Smooth muscle cell (in vitro differentiated cells): ENCODE measurements around the gene MICAL3. TPM values are rescaled to one million over a fixed set of nuclear protein-coding genes. Genes with fewer than 3 reads are reported as not detected.
A peak's percentile ranks its signal among the peaks of the same experiment; 100 is the strongest.

ENCODE experiments used
- DNase-seq: peaks from one replicate; lab custom pipeline; 2025; ENCODE audit not compliant: unreplicated experiment; lab: John Stamatoyannopoulos, UW
- H2AFZ ChIP-seq: fragments of 200-600 bp; sonication (generic); 2 replicates; pipeline ENCODE4 v1.6.0; 2016; ENCODE audit warnings: antibody characterized with exemption, low read depth, mild to moderate bottlenecking
- H3F3A ChIP-seq: fragments of 200-600 bp; sonication (generic); 2 replicates; pipeline ENCODE4 v1.6.0; 2017; ENCODE audit warnings: antibody characterized with exemption, low read depth
- H3K27ac ChIP-seq: fragments of 200-600 bp; sonication (generic); 2 replicates; pipeline ENCODE4 v1.5.1; 2016; ENCODE audit warnings: low read depth, mild to moderate bottlenecking
- H3K27me3 ChIP-seq: fragments of 200-600 bp; sonication (generic); 2 replicates; pipeline ENCODE4 v1.6.1; 2016; ENCODE audit warnings: low read depth, mild to moderate bottlenecking
- H3K36me3 ChIP-seq: fragments of 200-600 bp; sonication (generic); 2 replicates; pipeline ENCODE4 v1.5.1; 2016; ENCODE audit warnings: low read depth
- H3K4me1 ChIP-seq: fragments of 200-600 bp; sonication (generic); 2 replicates; pipeline ENCODE4 v1.5.1; 2016; ENCODE audit warnings: low read depth
- H3K4me2 ChIP-seq: fragments of 200-600 bp; sonication (generic); 2 replicates; pipeline ENCODE4 v1.6.0; 2016; ENCODE audit warnings: mild to moderate bottlenecking
- H3K4me3 ChIP-seq: fragments of 200-600 bp; sonication (generic); 2 replicates; pipeline ENCODE4 v1.5.1; 2016; ENCODE audit warnings: mild to moderate bottlenecking
- H3K79me2 ChIP-seq: fragments of 200-600 bp; sonication (generic); 2 replicates; pipeline ENCODE4 v1.6.0; 2016; ENCODE audit warnings: low read depth, mild to moderate bottlenecking
- H3K9ac ChIP-seq: fragments of 200-600 bp; sonication (generic); 2 replicates; pipeline ENCODE4 v1.6.0; 2016; ENCODE audit warnings: low read depth
- H3K9me3 ChIP-seq: fragments of 200-600 bp; sonication (generic); replicated peaks from 2 replicates; pipeline ENCODE4 v1.5.1; 2016; ENCODE audit warnings: low read depth
- H4K20me1 ChIP-seq: fragments of 200-600 bp; sonication (generic); 2 replicates; pipeline ENCODE4 v1.6.0; 2016; ENCODE audit warnings: low read depth
- CTCF ChIP-seq: fragments of 200-600 bp; sonication (generic); IDR thresholded peaks from 2 replicates; pipeline ENCODE4 v1.5.1; 2017; ENCODE audit warnings: borderline replicate concordance, mild to moderate bottlenecking, antibody characterized with exemption; ENCODE audit not compliant: insufficient read depth, poor library complexity, severe bottlenecking
- WGBS: methylation state at CpG from one replicate; pipeline ENCODE4 v1.1.7; 2016; ENCODE audit warnings: low lambda C conversion rate; 5-methylcytosine and 5-hydroxymethylcytosine counted together
- polyA plus RNA-seq: library from polyadenylated mRNA; unstranded; fragments of >200 nt; fragmentation: Nextera tagmentation; extraction: Ambion mirVana; gene quantifications from 2 replicates; pipeline ENCODE4 v1.2.1, GENCODE V29; 2016
- total RNA-seq: library from RNA; depleted of rRNA; stranded (reverse); fragments of >200 nt; gene quantifications from 2 replicates; pipeline ENCODE4 v1.2.3, GENCODE V29; 2014

The MICAL3 gene
- total and polyA plus RNA-seq, 2 experiments from 2014 or later = 3.1 to 28.6 TPM

DNA sequence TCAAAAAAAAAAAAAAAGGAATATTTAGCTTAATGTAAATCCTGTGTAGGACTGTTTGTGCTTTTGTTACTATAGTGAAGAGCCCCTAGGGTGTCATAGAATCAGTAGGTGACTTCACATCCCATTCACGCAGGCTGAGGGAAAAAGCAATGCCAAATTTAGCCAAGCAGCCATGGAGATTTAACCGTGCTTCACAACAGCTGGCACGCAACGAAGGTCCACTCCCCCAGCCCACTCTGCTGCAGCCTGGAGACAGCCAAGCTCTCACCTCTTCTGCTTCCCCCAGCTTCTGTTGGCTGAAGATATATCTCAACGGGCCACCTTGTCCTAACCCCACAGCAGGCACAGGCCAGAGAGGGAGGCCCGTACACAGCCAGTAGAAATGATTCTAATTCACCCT is 171.3 kb downstream of the MICAL3 start:
- H3K4me1 ChIP-seq = no peaks in the 10 kb centered on the region
- TF ChIP-seq CTCF = no peak
- H3K4me2 ChIP-seq = no peak overlapping the region
- H3K79me2 ChIP-seq = no peaks in the 10 kb centered on the region
- no peaks in the 10 kb centered on the region for H3K36me3 ChIP-seq
- no peak overlapping the region for H2AFZ ChIP-seq
- H3K27ac ChIP-seq = no peak overlapping the region
- H3K9ac ChIP-seq = no peak overlapping the region
- no peaks in the 10 kb centered on the region for H3K9me3 ChIP-seq
- H4K20me1 ChIP-seq = no peaks in the 10 kb centered on the region
- no peaks in the 10 kb centered on the region for H3K27me3 ChIP-seq
- DNase-seq = no peak
- H3F3A ChIP-seq = no peaks in the 10 kb centered on the region
- 96% methylated on average over 6 of the region's 6 CpGs for WGBS
- H3K4me3 ChIP-seq = no peak overlapping the region

DNA sequence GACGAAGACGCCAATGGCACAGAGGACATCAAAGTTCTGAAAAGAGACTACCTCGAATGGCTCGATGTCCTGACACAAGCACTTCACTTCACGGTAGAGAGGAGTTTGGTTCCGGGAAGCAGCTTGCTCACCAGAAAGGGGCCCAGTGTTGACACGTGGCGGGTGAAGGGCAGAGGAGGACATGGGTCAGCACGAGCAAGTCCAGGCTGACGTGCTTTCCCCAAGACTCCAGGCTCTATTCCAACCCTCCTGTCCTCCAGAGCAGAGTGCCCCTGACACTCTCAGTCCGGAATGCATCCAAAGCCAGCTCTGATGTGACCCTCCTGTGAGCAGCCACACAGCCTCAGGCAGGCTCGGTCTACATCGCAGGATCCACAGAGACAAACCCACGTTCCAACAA is 172.6 kb downstream of the MICAL3 start:
- no peak for TF ChIP-seq CTCF

DNA sequence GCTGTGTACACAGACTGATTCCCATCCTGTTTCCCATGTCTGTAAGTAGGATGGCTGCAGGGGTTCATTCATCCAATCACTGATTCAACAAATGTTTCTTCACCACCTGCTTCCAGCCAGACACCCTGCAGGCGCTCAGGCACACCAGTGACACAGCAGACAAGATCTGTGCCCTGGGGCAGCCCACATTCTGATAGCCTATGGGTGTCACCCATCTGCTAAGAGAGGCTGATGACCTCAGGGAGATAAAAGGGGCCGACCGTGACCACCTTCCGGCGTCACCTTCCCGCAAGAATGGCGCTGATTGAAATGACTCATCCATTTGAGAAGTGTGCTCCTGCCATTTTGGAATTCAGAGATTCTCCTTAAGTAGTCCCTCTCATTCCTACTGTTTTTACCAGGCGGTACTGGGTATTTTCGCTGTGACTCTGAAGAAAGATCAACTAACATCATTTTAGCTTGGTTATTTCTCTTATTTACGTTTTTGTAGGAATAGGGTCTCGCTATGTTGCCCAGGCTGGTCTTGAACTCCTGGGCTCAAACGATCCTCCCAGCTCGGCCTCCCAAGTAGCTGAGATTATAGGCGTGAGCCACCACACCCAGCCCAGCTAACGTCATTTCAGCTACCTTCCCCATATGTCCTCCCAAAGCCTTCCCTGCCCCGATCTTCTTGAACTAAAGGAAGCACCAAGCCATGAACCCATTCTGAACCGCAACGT is 176.8 kb downstream of the MICAL3 start:
- DNase-seq = no peak
- H3K4me2 ChIP-seq = no peak overlapping the region
- H3K4me1 ChIP-seq = no peaks in the 10 kb centered on the region
- no peaks in the 10 kb centered on the region for H4K20me1 ChIP-seq
- WGBS = 82% methylated on average over 18 of the region's 18 CpGs
- H2AFZ ChIP-seq = no peak overlapping the region
- H3K27me3 ChIP-seq = no peaks in the 10 kb centered on the region
- H3K27ac ChIP-seq = peak overlapping the region; percentile 72
- H3K9ac ChIP-seq = peak overlapping the region; percentile 34
- H3F3A ChIP-seq = no peaks in the 10 kb centered on the region
- no peak overlapping the region for H3K4me3 ChIP-seq
- no peak for TF ChIP-seq CTCF
- H3K9me3 ChIP-seq = no peaks in the 10 kb centered on the region
- H3K79me2 ChIP-seq = no peaks in the 10 kb centered on the region
- H3K36me3 ChIP-seq = no peaks in the 10 kb centered on the region

More for the DNA sequence above, 172.6 kb downstream of the MICAL3 start:
- no peak overlapping the region for H3K9ac ChIP-seq
- no peaks in the 10 kb centered on the region for H3K4me1 ChIP-seq
- no peaks in the 10 kb centered on the region for H3F3A ChIP-seq
- no peaks in the 10 kb centered on the region for H3K36me3 ChIP-seq
- DNase-seq = no peak
- H2AFZ ChIP-seq = no peak overlapping the region
- H3K79me2 ChIP-seq = no peaks in the 10 kb centered on the region
- no peak overlapping the region for H3K4me3 ChIP-seq
- no peaks in the 10 kb centered on the region for H4K20me1 ChIP-seq
- no peaks in the 10 kb centered on the region for H3K9me3 ChIP-seq
- 89% methylated on average over 14 of the region's 14 CpGs for WGBS
- H3K27ac ChIP-seq = no peak overlapping the region
- H3K4me2 ChIP-seq = no peak overlapping the region
- no peaks in the 10 kb centered on the region for H3K27me3 ChIP-seq
